IPS DF 6.9 (cell line): ENCODE data around the gene MRPL36.

Experiments used
- DNase-seq: peaks from one replicate; pipeline ENCODE4 v3.0.0-alpha.2; 2013; ENCODE audit warnings: low read depth, low spot score
- H3K27ac ChIP-seq: one replicate; pipeline ENCODE4 v1.5.1; 2013; ENCODE audit warnings: low read length, control low read depth
- H3K27me3 ChIP-seq: 2 replicates; pipeline ENCODE4 v1.6.1; 2013; ENCODE audit warnings: mild to moderate bottlenecking, low read length; ENCODE audit not compliant: control insufficient read depth, insufficient read depth
- H3K36me3 ChIP-seq: 2 replicates; pipeline ENCODE4 v1.6.1; 2013; ENCODE audit warnings: low read length; ENCODE audit not compliant: control insufficient read depth, insufficient read depth
- H3K4me1 ChIP-seq: 2 replicates; pipeline ENCODE4 v1.6.1; 2013; ENCODE audit warnings: low read length; ENCODE audit not compliant: control insufficient read depth, insufficient read depth
- H3K4me3 ChIP-seq: 2 replicates; pipeline ENCODE4 v1.5.1; 2013; ENCODE audit warnings: mild to moderate bottlenecking, low read length
- H3K9me3 ChIP-seq: 2 replicates; pipeline ENCODE4 v1.6.1; 2013; ENCODE audit warnings: low read length, inconsistent platforms; ENCODE audit not compliant: control insufficient read depth, insufficient read depth
- WGBS: extraction: QIAGEN DNeasy Blood & Tissue Kit; methylation state at CpG from one replicate; pipeline ENCODE4 v1.1.7; 2013; ENCODE audit warnings: mixed read lengths, missing lambda C conversion rate; ENCODE audit not compliant: insufficient read length, insufficient coverage; 5-methylcytosine and 5-hydroxymethylcytosine counted together

The MRPL36 gene

DNA sequence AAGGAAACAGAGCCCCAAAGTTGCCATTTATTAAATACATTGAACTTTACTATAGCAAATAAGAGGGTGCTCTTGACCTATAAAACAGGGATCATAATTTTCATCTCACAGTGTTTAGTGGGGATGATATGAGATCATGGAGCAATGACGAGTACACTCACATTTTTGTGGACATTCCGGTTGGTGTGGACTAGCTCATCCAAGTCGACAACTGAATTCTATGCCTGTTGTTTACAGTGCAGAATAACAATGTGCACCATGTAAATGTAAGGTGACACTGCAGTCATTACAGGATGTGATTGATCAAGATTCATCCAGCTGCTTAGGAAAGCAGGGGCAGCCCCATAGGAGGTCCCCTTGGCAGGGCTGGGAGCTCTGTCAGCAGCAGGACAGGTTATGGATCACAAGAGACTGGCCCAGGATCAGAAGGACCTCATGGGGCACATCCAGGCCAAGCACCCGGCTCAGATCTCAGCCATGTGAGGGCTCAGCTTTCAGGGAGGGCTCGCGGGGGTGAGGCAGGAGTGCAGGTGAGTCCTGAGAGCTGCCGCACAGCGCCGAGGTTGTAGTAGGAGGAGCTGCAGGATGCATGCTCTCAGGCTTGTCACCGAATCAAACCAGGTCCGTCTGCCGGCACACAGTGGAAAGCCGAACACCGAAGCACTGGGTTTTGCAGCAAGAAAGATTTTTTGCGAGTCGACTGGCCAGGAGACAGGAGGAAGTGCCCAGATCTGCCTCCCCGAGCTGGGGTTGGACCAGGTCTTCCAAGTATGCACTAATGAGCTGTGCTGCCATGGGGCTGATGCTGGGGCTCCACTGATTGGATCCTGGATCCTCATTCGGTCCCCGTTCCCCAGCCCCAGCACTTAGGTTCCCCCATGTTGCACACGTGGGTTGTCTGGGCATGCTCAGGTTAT is 28.2 kb downstream of the MRPL36 start:
- no peaks in the 10 kb centered on the region for H3K27me3 ChIP-seq
- no peak overlapping the region for H3K4me3 ChIP-seq
- H3K36me3 ChIP-seq = no peaks in the 10 kb centered on the region
- H3K9me3 ChIP-seq = no peaks in the 10 kb centered on the region
- no peak for DNase-seq
- no peak overlapping the region for H3K27ac ChIP-seq
- WGBS = no CpG with 5 or more reads among the region's 20 CpGs
- no peaks in the 10 kb centered on the region for H3K4me1 ChIP-seq

DNA sequence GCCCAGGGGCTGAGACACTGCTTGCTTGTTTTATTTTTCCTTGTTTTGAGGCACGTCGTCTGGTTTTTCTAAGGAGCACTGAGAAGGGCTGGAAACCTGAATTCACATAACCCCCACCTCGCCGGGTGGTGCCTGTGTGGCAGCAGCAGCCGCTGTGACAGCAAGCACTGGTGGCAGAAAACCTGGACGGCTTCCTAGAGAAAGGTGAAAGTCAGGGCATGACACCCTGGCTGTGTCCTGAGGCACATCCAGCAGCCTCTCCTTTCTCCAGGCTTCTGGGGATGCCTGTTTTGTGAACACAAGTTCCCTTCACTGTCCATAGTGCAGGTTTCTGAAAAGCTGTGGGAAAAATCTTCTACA is 29.2 kb downstream of the MRPL36 start:
- no peaks in the 10 kb centered on the region for H3K36me3 ChIP-seq
- DNase-seq = no peak
- no peaks in the 10 kb centered on the region for H3K4me1 ChIP-seq
- no peak overlapping the region for H3K4me3 ChIP-seq
- H3K9me3 ChIP-seq = no peaks in the 10 kb centered on the region
- WGBS = no CpG with 5 or more reads among the region's 6 CpGs
- H3K27me3 ChIP-seq = no peaks in the 10 kb centered on the region
- H3K27ac ChIP-seq = no peak overlapping the region

DNA sequence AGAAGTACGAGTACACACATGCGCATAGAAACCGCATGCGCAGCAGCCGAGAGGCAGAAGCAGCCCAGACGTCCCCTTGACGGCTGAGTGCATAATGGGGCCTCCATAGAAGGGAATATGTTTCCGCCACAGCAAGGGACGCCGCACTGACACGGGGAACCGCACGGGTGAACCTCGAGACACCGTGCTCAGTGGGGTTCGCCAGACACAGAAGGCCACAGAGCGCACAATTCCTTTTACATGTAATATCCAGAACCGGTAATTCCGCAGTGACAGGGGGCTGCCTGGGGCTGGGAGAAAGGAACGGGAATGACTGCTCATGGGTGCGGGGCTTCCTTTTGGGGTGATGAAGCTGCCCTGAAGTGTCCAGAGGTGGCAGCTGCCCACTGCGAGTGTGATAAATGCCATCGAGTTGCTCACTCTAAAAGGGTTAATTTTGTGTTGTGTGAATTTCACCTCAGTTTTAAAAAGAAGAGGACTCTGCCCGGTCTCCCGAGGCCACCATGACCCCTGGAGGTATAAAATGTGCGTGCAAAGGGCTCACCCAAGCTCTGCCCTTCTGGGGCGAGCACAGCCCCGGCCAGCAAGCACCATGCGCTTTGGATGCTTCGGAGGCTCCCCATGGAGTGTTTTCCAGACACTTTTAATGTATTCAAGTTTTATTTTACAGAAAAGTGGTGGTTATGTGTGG is 29.7 kb downstream of the MRPL36 start:
- Histone ChIP-seq H3K4me1 (no peaks in the 10 kb centered on the region), H3K9me3 (no peaks in the 10 kb centered on the region), H3K36me3 (no peaks in the 10 kb centered on the region), H3K4me3 (no peak overlapping the region), H3K27ac (no peak overlapping the region), H3K27me3 (no peaks in the 10 kb centered on the region)
- WGBS = no CpG with 5 or more reads among the region's 30 CpGs
- DNase-seq = no peak

GRCh38 chr5:1769017-1769640 is 30.5 kb downstream of the MRPL36 start:
- no peaks in the 10 kb centered on the region for H3K9me3 ChIP-seq
- no peaks in the 10 kb centered on the region for H3K36me3 ChIP-seq
- DNase-seq = no peak
- no peaks in the 10 kb centered on the region for H3K4me1 ChIP-seq
- WGBS = no CpG with 5 or more reads among the region's 54 CpGs
- H3K27me3 ChIP-seq = no peaks in the 10 kb centered on the region
- H3K27ac ChIP-seq = no peak overlapping the region
- no peak overlapping the region for H3K4me3 ChIP-seq

- no peak for DNase-seq
- Histone ChIP-seq H3K4me1 (no peaks in the 10 kb centered on the region), H3K36me3 (no peaks in the 10 kb centered on the region), H3K27me3 (no peaks in the 10 kb centered on the region), H3K27ac (no peak overlapping the region), H3K9me3 (no peaks in the 10 kb centered on the region), H3K4me3 (no peak overlapping the region)
- WGBS = no CpG with 5 or more reads among the region's 35 CpGs
Observed at GRCh38 chr5:1768283-1769000, 31.2 kb downstream of the MRPL36 start.

GRCh38 chr5:1767524-1768282 is 31.9 kb downstream of the MRPL36 start:
- DNase-seq = no peak
- Histone ChIP-seq H3K9me3 (no peaks in the 10 kb centered on the region), H3K36me3 (no peaks in the 10 kb centered on the region), H3K27me3 (no peaks in the 10 kb centered on the region), H3K4me1 (no peaks in the 10 kb centered on the region; the same call in 1 of the 2 replicates), H3K27ac (no peak overlapping the region), H3K4me3 (no peak overlapping the region)
- no CpG with 5 or more reads among the region's 16 CpGs for WGBS

DNA sequence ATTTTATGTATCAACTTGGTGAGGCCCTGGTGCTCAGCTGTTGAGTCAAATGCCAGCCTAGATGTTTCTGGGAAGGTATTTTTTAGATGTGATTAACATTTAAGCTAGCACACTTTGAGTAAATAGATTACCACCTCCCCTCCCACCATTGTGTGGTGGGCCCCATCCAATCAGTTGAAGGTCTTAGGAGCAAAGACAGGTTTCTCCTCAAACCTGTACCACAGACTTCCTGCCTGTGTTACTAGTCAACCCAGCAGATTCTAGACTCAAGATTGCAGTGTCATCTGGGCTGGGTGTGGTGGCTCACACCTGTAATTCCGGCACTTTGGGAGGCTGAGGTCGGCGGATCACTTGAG is 33.8 kb downstream of the MRPL36 start:
- WGBS = no CpG with 5 or more reads among the region's 3 CpGs
- H3K27ac ChIP-seq = no peak overlapping the region
- no peak for DNase-seq
- H3K27me3 ChIP-seq = no peaks in the 10 kb centered on the region
- no peaks in the 10 kb centered on the region; the same call in 1 of the 2 replicates for H3K4me1 ChIP-seq
- no peak overlapping the region for H3K4me3 ChIP-seq
- no peaks in the 10 kb centered on the region for H3K9me3 ChIP-seq
- H3K36me3 ChIP-seq = no peaks in the 10 kb centered on the region

DNA sequence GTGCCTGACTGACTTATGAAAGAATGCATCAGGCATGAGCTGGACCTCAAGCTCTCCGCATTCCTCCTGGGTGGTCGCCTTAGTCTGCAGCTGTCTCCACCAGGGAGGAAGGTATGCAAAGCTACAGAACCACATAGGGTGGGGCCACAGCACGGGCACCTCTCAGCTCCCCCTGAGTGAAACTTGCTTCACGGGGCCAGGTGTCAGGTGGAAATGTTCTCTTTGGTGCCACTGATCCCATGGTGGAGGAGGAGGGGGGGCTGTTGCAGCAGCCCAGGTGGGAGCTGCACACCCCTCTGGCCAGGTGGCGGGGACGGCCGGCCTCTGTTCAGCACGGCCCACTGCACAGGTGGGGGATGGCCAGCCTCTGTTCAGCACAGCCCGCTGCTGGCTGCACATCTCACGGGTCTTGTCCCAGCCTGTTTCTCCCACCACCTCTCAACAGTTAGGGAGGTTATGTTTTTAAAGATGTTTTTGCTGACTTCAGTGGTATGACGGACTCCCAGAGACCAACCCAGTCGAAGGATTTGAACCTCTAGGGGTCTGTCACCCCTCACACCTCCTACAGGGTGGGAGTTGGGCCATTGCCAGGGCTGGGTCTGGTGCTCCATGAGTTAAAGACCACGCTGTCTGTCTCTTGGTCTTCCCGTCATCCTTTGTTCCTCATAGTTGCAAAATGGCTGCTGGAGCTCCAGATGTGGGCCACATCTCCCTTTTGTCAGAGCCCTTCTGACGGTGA is 34.3 kb downstream of the MRPL36 start:
- no peaks in the 10 kb centered on the region for H3K9me3 ChIP-seq
- no peaks in the 10 kb centered on the region for H3K36me3 ChIP-seq
- no CpG with 5 or more reads among the region's 15 CpGs for WGBS
- H3K27me3 ChIP-seq = no peaks in the 10 kb centered on the region
- H3K4me3 ChIP-seq = no peak overlapping the region
- no peak for DNase-seq
- no peaks in the 10 kb centered on the region; the same call in 1 of the 2 replicates for H3K4me1 ChIP-seq
- H3K27ac ChIP-seq = no peak overlapping the region

- no peaks in the 10 kb centered on the region for H3K36me3 ChIP-seq
- no CpG with 5 or more reads among the region's 11 CpGs for WGBS
- DNase-seq = no peak
- H3K27me3 ChIP-seq = no peaks in the 10 kb centered on the region
- no peaks in the 10 kb centered on the region; the same call in 1 of the 2 replicates for H3K4me1 ChIP-seq
- no peaks in the 10 kb centered on the region for H3K9me3 ChIP-seq
- no peak overlapping the region for H3K27ac ChIP-seq
- no peak overlapping the region for H3K4me3 ChIP-seq
Observed at GRCh38 chr5:1764606-1764960, 35.1 kb downstream of the MRPL36 start.
